ENCODE data around the gene CHD9.
"Not testable (repeated sequence)": the region's sequence is repeated elsewhere in the genome, so short reads cannot be mapped to it uniquely, and the experiment has no call there.

The CHD9 gene

DNA sequence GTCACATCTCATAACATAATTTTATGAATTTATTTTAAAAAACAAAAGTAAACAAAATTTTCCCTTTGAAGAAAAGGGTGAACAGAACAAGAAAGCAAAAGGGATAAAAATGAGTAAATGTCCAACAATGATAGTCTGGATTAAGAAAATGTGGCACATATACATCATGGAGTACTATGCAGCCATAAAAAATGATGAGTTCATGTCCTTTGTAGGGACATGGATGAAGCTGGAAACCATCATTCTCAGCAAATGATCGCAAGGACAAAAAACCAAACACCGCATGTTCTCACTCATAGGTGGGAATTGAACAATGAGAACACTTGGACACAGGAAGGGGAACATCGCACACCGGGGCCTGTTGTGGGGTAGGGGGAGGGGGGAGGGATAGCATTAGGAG lies 3.5 kb upstream of the CHD9 start:
- DNase-seq = not testable (repeated sequence)

GRCh38 chr16:53052519-53053501 lies 2.0 kb upstream of the CHD9 start, which contains the start of gene CHD9NB:
CHD9NB (minus strand) TSS chr16:53052897; CDS start chr16:53044158, 8,739 bp downstream.
- DNase-seq = no peak

DNA sequence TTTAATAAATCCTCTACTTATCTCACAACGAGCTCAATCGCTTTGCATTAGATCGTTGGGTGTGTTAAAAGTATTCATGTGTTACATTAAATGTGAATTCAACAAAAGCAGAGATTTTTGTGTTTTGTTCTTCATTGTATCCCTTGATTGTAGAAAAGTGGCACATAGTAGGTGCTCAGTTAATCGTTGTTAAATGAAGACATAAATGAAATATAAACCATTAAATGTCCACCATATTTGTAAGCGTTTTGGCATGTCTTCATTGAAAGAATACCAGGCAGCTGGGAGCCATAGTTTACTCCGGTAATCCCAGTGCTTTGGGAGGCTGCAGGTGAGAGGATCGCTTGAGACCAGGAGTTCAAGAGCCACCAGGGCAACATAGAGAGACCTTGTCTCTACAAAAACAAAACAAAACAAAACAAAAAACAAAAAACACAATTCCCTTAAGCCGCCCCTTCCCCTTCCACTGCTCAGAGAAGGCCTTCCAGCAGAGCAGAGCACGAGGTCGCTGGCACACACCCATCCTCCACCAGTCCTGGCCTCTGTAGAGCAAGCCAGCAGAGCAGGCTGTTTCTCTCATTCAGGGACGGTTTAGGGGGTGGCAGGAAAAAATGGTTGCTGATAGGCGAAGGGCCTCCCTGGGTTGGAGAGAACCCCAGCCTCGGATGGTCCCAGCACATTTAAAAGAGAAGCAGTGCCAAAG lies 673 bp upstream of the CHD9 start:
- no peak for DNase-seq

- no peak for DNase-seq
These were observed 975 bp downstream of the CHD9 start for GRCh38 chr16:53055541-53056391.

DNA sequence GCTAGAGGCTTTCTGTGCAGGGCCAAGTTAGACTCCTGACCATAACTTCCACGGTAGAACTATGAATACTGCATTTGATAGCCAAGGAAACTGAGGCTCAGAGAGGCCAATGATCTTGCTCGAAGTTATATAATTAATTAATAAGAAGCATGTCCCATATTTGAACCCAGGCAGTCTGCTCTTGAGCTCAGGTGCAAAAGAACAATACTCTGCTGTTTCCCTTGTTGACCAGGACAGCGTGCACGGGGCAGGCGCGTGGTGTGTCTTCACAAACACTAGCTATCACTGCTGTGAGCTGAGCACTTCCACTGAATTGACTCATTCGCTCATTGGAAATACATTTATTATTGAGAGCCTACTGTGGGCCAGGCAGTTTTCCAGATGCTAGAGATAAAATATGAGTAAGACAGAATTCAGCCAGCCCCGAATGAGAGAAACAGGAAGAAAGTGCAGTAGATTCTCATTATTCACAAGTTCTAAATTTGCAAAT lies 1.6 kb downstream of the CHD9 start:
- no peak for DNase-seq

DNA sequence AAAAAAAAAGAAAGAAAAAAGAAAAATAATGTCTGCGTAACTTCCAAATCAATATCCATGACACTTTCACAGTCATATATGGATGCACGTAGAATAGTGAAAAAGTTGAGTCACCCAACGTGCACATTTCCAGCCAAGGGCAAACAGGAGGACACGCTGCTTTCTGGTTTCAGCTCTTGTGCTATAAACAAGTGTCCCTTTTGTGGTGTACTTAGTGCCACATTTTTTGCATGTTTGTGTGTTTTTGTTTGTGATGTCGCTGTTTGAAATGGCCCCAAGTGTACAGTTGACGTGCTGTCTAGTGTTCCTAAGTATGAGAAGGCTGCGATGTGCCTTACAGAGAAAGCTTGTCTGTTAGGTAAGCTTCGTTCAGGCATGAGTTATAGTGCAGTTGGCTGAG lies 2.9 kb downstream of the CHD9 start:
- DNase-seq = no peak

- no peak for DNase-seq
These were observed 3.6 kb downstream of the CHD9 start for GRCh38 chr16:53058441-53058840.

DNA sequence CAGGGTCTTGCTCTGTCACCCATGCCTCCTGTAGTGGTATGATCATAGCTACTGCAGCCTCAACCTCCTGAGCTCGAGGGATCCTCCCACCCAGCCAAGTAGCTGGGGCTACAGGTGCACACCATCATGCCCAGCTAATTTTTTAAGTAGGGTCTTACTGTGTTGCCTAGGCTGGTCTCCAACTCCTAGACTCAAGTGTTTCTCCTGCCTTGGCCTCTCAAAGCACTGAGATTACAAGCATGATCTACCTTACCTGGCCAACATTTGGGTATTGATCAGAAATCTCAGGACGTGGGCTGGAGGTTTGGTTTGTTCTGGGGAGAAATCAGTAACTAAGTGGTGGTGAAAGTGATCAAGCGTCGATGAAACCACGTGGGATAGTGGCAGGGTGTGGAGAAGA lies 4.1 kb downstream of the CHD9 start:
- no peak for DNase-seq

- DNase-seq = no peak
These were observed 4.9 kb downstream of the CHD9 start for GRCh38 chr16:53059672-53060071.

GRCh38 chr16:53061256-53061655 lies 6.5 kb downstream of the CHD9 start:
- DNase-seq = no peak

DNA sequence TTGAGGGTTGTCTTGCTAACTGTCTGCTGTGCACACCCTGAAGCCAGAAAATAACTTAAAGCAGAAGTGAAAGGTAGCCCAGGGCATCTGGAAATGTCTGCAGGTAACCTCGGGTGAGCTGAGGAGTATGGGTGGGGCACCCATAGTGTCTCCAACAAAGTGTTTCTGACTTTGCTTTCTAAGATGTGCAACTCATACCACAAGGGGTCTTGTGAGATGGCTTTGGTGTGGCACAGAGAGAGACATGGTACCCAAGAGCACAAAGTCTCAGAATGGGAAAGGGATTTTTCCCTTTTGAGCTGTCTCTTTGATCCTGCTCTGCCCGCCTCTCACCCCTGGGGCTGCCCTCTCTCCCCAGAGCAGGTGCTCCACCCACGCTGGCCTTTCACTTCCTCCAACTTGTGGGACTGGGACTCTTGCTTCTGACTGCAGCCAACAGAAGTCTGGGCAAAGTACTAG lies 6.9 kb downstream of the CHD9 start:
- no peak for DNase-seq

DNA sequence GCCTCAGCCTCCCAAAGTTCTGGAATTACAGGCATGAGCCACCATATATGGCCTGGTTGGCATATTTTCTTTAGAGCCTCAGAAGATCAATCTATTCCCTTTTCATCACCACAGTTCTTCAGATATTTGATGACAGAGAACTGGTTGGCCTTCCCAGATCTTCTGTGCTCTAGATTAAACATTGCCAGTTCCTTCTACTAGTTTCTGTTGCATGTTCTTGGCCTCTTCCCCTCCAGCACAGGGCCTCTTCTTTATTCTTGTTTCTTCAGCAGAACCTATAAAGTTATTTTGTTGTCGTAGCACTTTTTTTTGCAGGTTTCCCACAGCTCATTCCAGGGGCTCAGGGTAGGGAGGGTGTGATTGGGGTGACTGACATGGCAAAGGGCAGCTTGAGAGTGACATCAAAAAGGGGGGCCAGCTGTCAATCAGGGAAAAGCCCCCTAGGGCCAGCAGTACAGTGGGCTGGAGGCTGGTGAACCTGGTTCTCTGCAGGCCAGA lies 9.3 kb downstream of the CHD9 start:
- DNase-seq = no peak

DNA sequence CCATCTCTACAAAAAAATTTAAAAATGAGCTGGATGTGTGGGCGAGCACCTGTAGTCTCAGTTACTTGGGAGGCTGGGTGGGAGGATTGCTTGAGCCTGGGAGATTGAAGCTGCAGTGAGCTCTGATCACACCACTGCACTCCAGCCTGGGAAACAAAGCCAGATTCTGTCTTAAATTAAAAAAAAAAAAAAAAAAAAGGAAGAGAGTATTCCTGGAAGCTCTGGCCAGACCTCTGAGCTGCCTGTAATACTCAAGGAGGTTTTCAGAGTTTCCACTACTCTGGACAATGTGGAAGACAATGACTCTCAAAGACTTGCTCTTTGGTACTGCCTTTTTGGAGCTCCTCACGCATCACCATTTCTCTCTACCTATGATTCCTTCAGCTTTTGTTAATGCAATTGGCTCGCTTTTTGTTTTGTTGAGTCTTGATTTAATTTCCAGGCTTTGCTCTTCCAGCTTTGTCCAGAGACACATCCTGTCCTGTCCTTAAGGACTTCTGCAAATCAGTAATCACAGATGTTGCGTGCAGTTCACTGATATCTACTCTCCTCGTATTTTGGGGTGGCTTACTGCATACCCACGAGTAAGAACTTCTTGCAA lies 10.8 kb downstream of the CHD9 start:
- no peak for DNase-seq

- DNase-seq = no peak
These were observed 12.9 kb downstream of the CHD9 start for GRCh38 chr16:53067675-53068074.

- DNase-seq = no peak
These were observed 13.6 kb downstream of the CHD9 start for GRCh38 chr16:53068423-53068833.

DNA sequence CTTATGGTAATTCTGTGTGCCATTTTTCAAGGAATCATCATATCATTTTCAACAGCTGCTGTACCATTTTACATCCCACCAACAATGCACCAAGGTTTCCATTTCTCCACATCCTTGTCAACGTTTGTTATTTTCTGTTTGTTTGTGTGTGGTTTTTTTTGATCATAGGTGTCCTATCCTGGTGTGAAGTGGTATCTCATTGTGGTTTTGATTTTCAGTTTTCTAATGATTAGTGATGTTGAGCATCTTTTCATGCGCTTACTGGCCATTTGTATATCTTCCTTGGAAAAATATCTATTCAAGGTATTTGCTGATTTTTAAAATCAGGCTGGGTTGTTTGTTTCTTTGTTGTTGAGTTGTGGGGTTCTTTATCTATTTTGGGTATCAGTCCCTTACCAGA lies 15.0 kb downstream of the CHD9 start:
- no peak for DNase-seq

DNA sequence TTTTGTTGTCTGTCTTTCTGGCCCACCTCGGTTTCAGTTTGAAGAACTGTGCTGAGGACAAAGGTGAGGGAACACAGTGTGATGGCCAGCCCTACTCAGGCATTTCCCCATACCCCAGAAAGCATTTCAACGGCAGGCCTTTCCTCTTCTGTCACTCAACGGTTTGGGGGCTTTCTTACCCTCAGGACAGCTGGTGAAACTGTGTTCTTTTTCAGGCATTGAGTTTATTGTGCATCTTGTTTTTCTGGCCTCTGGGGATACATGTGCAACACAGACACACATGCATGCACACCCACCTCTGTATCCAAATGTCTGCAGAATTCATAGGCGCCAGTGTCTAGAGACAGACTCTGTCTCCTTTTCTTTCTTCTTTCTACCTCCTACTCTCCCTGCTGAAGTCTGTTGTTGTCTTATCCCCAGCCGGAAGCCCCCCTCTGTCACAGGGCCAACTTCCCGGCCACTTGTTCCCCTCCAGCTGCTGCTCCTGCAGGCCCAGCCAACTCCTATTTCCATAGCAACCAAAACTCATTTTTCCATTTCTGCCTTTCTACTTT lies 17.0 kb downstream of the CHD9 start:
- no peak for DNase-seq

GRCh38 chr16:53073022-53073421 lies 18.2 kb downstream of the CHD9 start:
- no peak for DNase-seq

- not testable (repeated sequence) for DNase-seq
These were observed 19.5 kb downstream of the CHD9 start for GRCh38 chr16:53074296-53074695.

- not testable (repeated sequence) for DNase-seq
These were observed 20.7 kb downstream of the CHD9 start for GRCh38 chr16:53075461-53075860.

- DNase-seq = no peak
These were observed 23.5 kb downstream of the CHD9 start for GRCh38 chr16:53078247-53078646.
